KMS-11 (cell line): ENCODE results near the gene EPHA8.

Experiments used
- H2AFZ ChIP-seq: fragments of 200-600 bp; sonication (generic); 2 replicates; pipeline ENCODE4 v1.6.1; 2016; ENCODE audit warnings: antibody characterized with exemption, mixed run types, low read depth
- H3K27ac ChIP-seq: fragments of 200-600 bp; sonication (generic); 2 replicates; pipeline ENCODE4 v1.6.1; 2016; ENCODE audit warnings: mild to moderate bottlenecking, mixed run types
- H3K27me3 ChIP-seq: fragments of 200-600 bp; sonication (generic); 2 replicates; pipeline ENCODE4 v1.6.1; 2017; ENCODE audit warnings: mild to moderate bottlenecking, low read depth, mixed run types, moderate library complexity; ENCODE audit not compliant: insufficient read depth
- H3K36me3 ChIP-seq: fragments of 200-600 bp; sonication (generic); 2 replicates; pipeline ENCODE4 v1.6.1; 2017; ENCODE audit warnings: mild to moderate bottlenecking, mixed run types; ENCODE audit not compliant: insufficient read depth
- H3K4me1 ChIP-seq: fragments of 200-600 bp; sonication (generic); 2 replicates; pipeline ENCODE4 v1.6.1; 2016; ENCODE audit warnings: mild to moderate bottlenecking, low read depth, mixed run types; ENCODE audit not compliant: poor library complexity, severe bottlenecking
- H3K4me2 ChIP-seq: fragments of 200-600 bp; sonication (generic); 2 replicates; pipeline ENCODE4 v1.7.0; 2016; ENCODE audit warnings: mild to moderate bottlenecking, mixed run types
- H3K4me3 ChIP-seq: fragments of 200-600 bp; sonication (generic); IDR thresholded peaks from 2 replicates; pipeline ENCODE4 v1.6.1; 2017; ENCODE audit warnings: low read depth, low read length, mixed read lengths; ENCODE audit not compliant: insufficient read depth
- H3K79me2 ChIP-seq: fragments of 200-600 bp; sonication (generic); 2 replicates; pipeline ENCODE4 v1.6.1; 2016; ENCODE audit warnings: low read depth, mixed run types; ENCODE audit not compliant: insufficient read depth
- H3K9ac ChIP-seq: fragments of 200-600 bp; sonication (generic); 2 replicates; pipeline ENCODE4 v1.6.1; 2016; ENCODE audit warnings: mild to moderate bottlenecking, mixed run types
- H4K20me1 ChIP-seq: fragments of 200-600 bp; sonication (generic); 2 replicates; pipeline ENCODE4 v1.6.1; 2016; ENCODE audit warnings: mild to moderate bottlenecking, mixed run types; ENCODE audit not compliant: insufficient read depth
- TF ChIP-seq, protein P1 (sequence below): fragments of 200-600 bp; sonication (generic); conservative IDR thresholded peaks from 2 replicates; pipeline ENCODE4 v1.6.1; 2017; ENCODE audit warnings: low read depth, mild to moderate bottlenecking, antibody characterized with exemption, low read length, moderate library complexity, mixed read lengths

The EPHA8 gene

DNA sequence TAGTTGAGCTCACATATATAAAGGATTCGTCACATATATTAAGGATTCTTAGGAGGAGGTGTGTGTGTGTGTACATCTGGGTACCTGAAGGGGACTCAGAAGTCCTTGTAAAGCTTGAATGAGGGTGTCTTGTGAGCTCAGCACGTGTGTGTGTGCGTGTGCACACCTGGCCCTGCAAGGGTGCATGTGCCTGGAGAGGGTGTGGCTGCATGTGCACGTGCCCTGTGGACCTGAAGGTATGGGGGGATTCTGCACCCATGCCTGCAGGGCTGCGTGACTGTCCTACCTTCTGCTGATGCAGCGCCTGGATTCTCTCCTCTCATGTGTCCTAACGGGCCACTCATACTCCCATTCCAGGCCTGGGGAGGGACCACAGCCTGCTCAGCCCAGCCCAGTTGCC, 24.0 kb downstream of the EPHA8 start:
- Histone ChIP-seq H3K4me2 (no peak overlapping the region), H2AFZ (no peak overlapping the region), H3K9ac (no peak overlapping the region), H3K36me3 (no peaks in the 10 kb centered on the region), H3K27ac (no peak overlapping the region), H3K79me2 (no peaks in the 10 kb centered on the region), H3K27me3 (peaks cover 79% of the 10 kb centered on the region), H3K4me1 (no peaks in the 10 kb centered on the region), H4K20me1 (no peaks in the 10 kb centered on the region), H3K4me3 (no peak overlapping the region)
- TF ChIP-seq, protein P1, sequence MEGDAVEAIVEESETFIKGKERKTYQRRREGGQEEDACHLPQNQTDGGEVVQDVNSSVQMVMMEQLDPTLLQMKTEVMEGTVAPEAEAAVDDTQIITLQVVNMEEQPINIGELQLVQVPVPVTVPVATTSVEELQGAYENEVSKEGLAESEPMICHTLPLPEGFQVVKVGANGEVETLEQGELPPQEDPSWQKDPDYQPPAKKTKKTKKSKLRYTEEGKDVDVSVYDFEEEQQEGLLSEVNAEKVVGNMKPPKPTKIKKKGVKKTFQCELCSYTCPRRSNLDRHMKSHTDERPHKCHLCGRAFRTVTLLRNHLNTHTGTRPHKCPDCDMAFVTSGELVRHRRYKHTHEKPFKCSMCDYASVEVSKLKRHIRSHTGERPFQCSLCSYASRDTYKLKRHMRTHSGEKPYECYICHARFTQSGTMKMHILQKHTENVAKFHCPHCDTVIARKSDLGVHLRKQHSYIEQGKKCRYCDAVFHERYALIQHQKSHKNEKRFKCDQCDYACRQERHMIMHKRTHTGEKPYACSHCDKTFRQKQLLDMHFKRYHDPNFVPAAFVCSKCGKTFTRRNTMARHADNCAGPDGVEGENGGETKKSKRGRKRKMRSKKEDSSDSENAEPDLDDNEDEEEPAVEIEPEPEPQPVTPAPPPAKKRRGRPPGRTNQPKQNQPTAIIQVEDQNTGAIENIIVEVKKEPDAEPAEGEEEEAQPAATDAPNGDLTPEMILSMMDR, result no peak

- no peak overlapping the region for H3K27ac ChIP-seq
- no peaks in the 10 kb centered on the region for H3K4me1 ChIP-seq
- H3K4me2 ChIP-seq, result no peak overlapping the region
- no peaks in the 10 kb centered on the region for H3K36me3 ChIP-seq
- H3K4me3 ChIP-seq, result no peak overlapping the region
- TF ChIP-seq, protein P1, result no peak
- no peaks in the 10 kb centered on the region for H3K79me2 ChIP-seq
- no peaks in the 10 kb centered on the region for H4K20me1 ChIP-seq
- no peak overlapping the region for H3K9ac ChIP-seq
- no peak overlapping the region for H2AFZ ChIP-seq
- H3K27me3 ChIP-seq, result peaks cover 79% of the 10 kb centered on the region
Measured at GRCh38 chr1:22588899-22589422, 25.7 kb downstream of the EPHA8 start.

- Histone ChIP-seq H3K4me3 (no peak overlapping the region), H3K36me3 (no peaks in the 10 kb centered on the region), H3K79me2 (no peaks in the 10 kb centered on the region), H4K20me1 (no peaks in the 10 kb centered on the region), H3K27me3 (peaks cover 80% of the 10 kb centered on the region), H3K9ac (no peak overlapping the region), H3K4me2 (no peak overlapping the region), H2AFZ (no peak overlapping the region), H3K4me1 (no peaks in the 10 kb centered on the region), H3K27ac (no peak overlapping the region)
- TF ChIP-seq, protein P1, result no peak
Measured at GRCh38 chr1:22591576-22591975, 28.3 kb downstream of the EPHA8 start.

GRCh38 chr1:22592051-22592450, 28.8 kb downstream of the EPHA8 start:
- Histone ChIP-seq H2AFZ (no peak overlapping the region), H3K27me3 (peaks cover 80% of the 10 kb centered on the region), H4K20me1 (no peaks in the 10 kb centered on the region), H3K36me3 (no peaks in the 10 kb centered on the region), H3K4me2 (no peak overlapping the region), H3K27ac (no peak overlapping the region), H3K79me2 (no peaks in the 10 kb centered on the region), H3K4me3 (no peak overlapping the region), H3K4me1 (no peaks in the 10 kb centered on the region), H3K9ac (no peak overlapping the region)
- TF ChIP-seq, protein P1, result no peak
